ENCODE data around the gene PRSS33. TPM values are rescaled to one million over a fixed set of nuclear protein-coding genes. Genes with fewer than 3 reads are reported as not detected.

The PRSS33 gene
- total and polyA plus RNA-seq, 10 donors, result 0.03 to 0.67 (median 0.32) TPM; not detected in 7

GRCh38 chr16:2827831-2828520 lies 40.6 kb upstream of the PRSS33 start:
- intact Hi-C loops (cut with DNase I; ENCODE audit: low total_unique reads), result no loop called here
- DNase-seq, result peak; percentile 51
- WGBS, 5 donors, result 81 to 89% (median 86%) methylated on average over 10 to 14 of the region's 14 CpGs
- no peak overlapping the region for H3K27ac ChIP-seq
- no peaks in the 10 kb centered on the region for H3K36me3 ChIP-seq
- peaks cover 0 to 30% (median 10%) of the 10 kb centered on the region in 6 donors for H3K4me1 ChIP-seq
- TF ChIP-seq POLR2A (IDR thresholded peaks at IDR 0.05) (no peak), POLR2AphosphoS5 (IDR thresholded peaks at IDR 0.05) (no peak)
- TF ChIP-seq, protein P1, sequence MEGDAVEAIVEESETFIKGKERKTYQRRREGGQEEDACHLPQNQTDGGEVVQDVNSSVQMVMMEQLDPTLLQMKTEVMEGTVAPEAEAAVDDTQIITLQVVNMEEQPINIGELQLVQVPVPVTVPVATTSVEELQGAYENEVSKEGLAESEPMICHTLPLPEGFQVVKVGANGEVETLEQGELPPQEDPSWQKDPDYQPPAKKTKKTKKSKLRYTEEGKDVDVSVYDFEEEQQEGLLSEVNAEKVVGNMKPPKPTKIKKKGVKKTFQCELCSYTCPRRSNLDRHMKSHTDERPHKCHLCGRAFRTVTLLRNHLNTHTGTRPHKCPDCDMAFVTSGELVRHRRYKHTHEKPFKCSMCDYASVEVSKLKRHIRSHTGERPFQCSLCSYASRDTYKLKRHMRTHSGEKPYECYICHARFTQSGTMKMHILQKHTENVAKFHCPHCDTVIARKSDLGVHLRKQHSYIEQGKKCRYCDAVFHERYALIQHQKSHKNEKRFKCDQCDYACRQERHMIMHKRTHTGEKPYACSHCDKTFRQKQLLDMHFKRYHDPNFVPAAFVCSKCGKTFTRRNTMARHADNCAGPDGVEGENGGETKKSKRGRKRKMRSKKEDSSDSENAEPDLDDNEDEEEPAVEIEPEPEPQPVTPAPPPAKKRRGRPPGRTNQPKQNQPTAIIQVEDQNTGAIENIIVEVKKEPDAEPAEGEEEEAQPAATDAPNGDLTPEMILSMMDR (IDR thresholded peaks at IDR 0.05 in 8 of 11, conservative IDR thresholded peaks at IDR 0.05 in 3 of 11), result no peak
- peaks cover 0 to 54% (median 0%) of the 10 kb centered on the region in 7 donors for H3K27me3 ChIP-seq (replicated peaks in 1 of 7)
- H3K4me3 ChIP-seq, result no peak overlapping the region
- no peaks in the 10 kb centered on the region for H3K9me3 ChIP-seq

DNA sequence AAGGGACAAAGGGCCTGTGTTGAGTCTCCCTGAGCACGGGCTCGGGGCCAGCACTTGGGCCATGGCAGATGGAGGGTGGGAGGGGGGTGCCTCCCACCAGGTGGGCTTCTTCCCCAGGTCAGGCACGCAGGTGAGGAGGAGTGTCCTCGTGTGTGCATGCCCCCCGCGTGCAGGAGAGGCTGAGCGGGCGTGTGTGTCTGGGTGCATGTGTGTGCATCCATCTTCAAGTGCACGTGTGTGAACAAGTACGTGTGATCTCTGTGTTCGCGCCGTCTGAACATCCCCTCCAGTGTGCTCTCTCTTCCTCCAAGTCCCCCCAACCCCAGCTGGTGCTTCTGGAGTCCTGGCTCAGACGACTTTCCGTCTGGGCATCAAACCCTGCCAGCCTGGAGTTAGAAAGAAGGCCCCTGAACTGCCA lies 40.0 kb upstream of the PRSS33 start:
- no peak overlapping the region for H3K4me3 ChIP-seq
- no peaks in the 10 kb centered on the region for H3K36me3 ChIP-seq
- H3K4me1 ChIP-seq, result peaks cover 0 to 30% (median 10%) of the 10 kb centered on the region in 6 donors
- peaks cover 0 to 48% (median 0%) of the 10 kb centered on the region in 7 donors for H3K27me3 ChIP-seq (replicated peaks in 1 of 7)
- intact Hi-C loops (cut with DNase I; ENCODE audit: low total_unique reads), result no loop called here
- TF ChIP-seq, protein P1 (IDR thresholded peaks at IDR 0.05 in 8 of 11, conservative IDR thresholded peaks at IDR 0.05 in 3 of 11), result no peak
- no peak for TF ChIP-seq POLR2AphosphoS5 (IDR thresholded peaks at IDR 0.05)
- no peak for TF ChIP-seq POLR2A (IDR thresholded peaks at IDR 0.05)
- 80 to 94% (median 84%) methylated on average over 9 to 15 of the region's 15 CpGs for WGBS, 5 donors
- no peak overlapping the region for H3K27ac ChIP-seq
- H3K9me3 ChIP-seq, result no peaks in the 10 kb centered on the region
- peak; percentile 59 for DNase-seq

DNA sequence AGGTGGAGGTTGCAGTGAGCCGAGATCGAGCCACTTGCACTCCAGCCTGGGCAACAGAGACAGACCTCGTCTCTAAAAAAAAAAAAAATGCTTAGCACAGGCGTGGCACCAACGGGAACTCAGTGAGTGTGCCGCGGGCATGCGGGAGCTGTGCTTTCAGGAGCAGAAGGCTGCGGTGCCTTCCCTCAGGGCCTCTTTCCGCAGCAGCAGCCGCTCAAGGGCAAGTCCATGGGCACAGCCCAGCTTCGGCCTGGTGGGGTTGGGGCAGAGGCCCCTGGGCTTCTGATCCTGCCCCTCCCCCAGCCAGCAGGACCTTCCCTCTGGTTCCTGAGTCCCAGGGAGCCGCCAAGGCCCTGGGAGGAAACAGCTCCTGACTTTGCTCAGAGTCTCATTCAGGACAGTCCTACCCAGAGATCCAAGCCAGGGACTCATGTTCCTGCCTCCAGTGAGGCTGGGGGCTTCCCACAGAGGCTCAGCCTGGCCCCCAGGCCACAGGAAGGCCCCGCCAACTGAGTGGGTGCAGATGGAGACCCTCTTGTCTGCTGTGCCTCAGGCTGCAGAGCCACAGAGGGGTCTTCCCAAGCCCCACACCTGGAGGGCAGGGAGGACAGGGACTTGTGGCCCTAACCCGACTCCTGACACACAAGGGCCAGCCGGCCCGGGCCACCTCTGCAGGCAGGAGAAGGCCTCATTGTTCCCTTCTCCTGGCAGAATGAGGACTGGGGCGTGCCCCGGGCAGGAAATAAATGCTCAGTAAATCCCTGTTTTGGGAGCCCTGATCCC lies 39.4 kb upstream of the PRSS33 start:
- Histone ChIP-seq H3K27me3 (replicated peaks in 1 of 7) (peaks cover 0 to 42% (median 0%) of the 10 kb centered on the region in 7 donors), H3K9me3 (no peaks in the 10 kb centered on the region), H3K4me3 (no peak overlapping the region), H3K27ac (no peak overlapping the region), H3K36me3 (no peaks in the 10 kb centered on the region), H3K4me1 (peaks cover 0 to 30% (median 10%) of the 10 kb centered on the region in 6 donors)
- WGBS, 5 donors, result 70 to 85% (median 73%) methylated on average over 15 to 19 of the region's 19 CpGs
- no peak for TF ChIP-seq POLR2A (IDR thresholded peaks at IDR 0.05)
- TF ChIP-seq, protein P1 (IDR thresholded peaks at IDR 0.05 in 8 of 11, conservative IDR thresholded peaks at IDR 0.05 in 3 of 11), result no peak
- no peak for TF ChIP-seq POLR2AphosphoS5 (IDR thresholded peaks at IDR 0.05)
- peak; percentile 64 for DNase-seq
- intact Hi-C loops (cut with DNase I; ENCODE audit: low total_unique reads), result no loop called here

- TF ChIP-seq POLR2AphosphoS5 (IDR thresholded peaks at IDR 0.05) (no peak), POLR2A (IDR thresholded peaks at IDR 0.05) (no peak)
- TF ChIP-seq, protein P1 (IDR thresholded peaks at IDR 0.05 in 8 of 11, conservative IDR thresholded peaks at IDR 0.05 in 3 of 11), result no peak
- H3K4me1 ChIP-seq, result peaks cover 0 to 29% (median 10%) of the 10 kb centered on the region in 6 donors
- 83 to 93% (median 87%) methylated on average over 9 to 11 of the region's 11 CpGs for WGBS, 5 donors
- no peak overlapping the region for H3K4me3 ChIP-seq
- peaks cover 0 to 33% (median 0%) of the 10 kb centered on the region in 7 donors for H3K27me3 ChIP-seq (replicated peaks in 1 of 7)
- no peak overlapping the region for H3K27ac ChIP-seq
- intact Hi-C loops (cut with DNase I; ENCODE audit: low total_unique reads), result no loop called here
- H3K36me3 ChIP-seq, result no peaks in the 10 kb centered on the region
- peak; percentile 40 for DNase-seq
- no peaks in the 10 kb centered on the region for H3K9me3 ChIP-seq
Measured at GRCh38 chr16:2825906-2826305, 38.5 kb upstream of the PRSS33 start.

Measured in spleen (tissue), 11 donors.